Mucosa of rectum (tissue), 2 donors: Measurements from ENCODE around the gene PDE6G.
A peak's percentile ranks its signal among the peaks of the same experiment; 100 is the strongest.

Experiments
- H3K27ac ChIP-seq, 2 donors: one replicate each; pipeline ENCODE4 v1.7.0; 2013; ENCODE audit warnings: inconsistent platforms in 2 of 2, low read depth in 2 of 2, low read length in 2 of 2
- H3K27me3 ChIP-seq, 2 donors: one replicate each; pipeline ENCODE4 v1.7.0; 2013; ENCODE audit warnings: low read length in 2 of 2; ENCODE audit not compliant: control insufficient read depth in 2 of 2, insufficient read depth in 2 of 2
- H3K36me3 ChIP-seq, 2 donors: one replicate each; pipeline ENCODE4 v1.7.0; 2013; ENCODE audit warnings: low read length in 2 of 2; ENCODE audit not compliant: control insufficient read depth in 2 of 2, insufficient read depth in 2 of 2
- H3K4me1 ChIP-seq, 2 donors: one replicate each; pipeline ENCODE4 v1.7.0; 2013; ENCODE audit warnings: low read length in 2 of 2, mild to moderate bottlenecking in 1 of 2; ENCODE audit not compliant: control insufficient read depth in 2 of 2, insufficient read depth in 2 of 2
- H3K4me3 ChIP-seq, 2 donors: one replicate each; pipeline ENCODE4 v1.7.0; 2013; ENCODE audit warnings: low read length in 2 of 2
- H3K9ac ChIP-seq, 2 donors: one replicate each; pipeline ENCODE4 v1.7.0; 2013; ENCODE audit warnings: low read length in 2 of 2, low read depth in 1 of 2, mild to moderate bottlenecking in 1 of 2
- H3K9me3 ChIP-seq, 2 donors: one replicate each; pipeline ENCODE4 v1.7.0; 2013; ENCODE audit warnings: low read length in 2 of 2; ENCODE audit not compliant: control insufficient read depth in 2 of 2
- donor health status: healthy.
- donor health status: Normal muscosa, but diverticular disease.

Gene PDE6G

DNA sequence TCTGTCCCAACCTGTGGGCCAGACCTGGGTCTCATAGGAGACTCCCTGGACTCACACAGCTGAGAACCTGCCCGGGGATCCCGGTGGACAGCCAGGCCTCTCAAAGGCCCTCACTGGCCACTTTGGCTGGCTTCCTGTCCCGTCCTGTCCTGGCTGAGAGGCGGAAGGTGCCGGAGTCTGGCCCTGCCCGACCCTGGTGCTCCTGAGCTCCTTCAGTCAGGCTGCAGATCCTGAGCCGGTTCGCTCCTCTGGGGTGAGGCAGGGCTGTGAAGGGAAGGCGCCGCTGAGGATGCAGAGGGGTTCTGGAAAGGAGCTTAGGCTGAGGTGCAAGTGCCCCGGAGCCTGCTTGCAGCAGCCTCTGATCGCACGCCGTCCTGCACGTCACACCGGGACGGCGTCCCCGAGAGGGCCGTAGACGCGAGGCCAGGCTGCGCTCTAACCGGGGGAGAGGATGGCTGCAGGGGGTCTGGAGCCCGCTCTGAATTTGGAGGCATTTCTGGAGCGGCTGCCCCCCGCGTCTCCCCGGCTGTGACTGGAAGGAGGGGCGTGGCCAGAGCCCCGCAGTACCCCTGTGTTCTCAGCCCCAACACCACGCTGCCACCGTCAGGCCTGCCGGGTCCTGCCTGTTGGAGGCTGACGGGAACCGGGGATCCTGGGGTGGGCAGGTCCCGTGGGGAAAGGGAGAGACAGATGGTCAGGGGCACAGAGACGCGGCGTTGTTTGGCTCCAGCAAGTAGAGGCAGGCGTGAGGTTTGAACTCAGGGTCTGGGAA, 31.6 kb upstream of the PDE6G start:
- Histone ChIP-seq H3K27ac (no peak overlapping the region), H3K27me3 (no peaks in the 10 kb centered on the region), H3K9ac (no peak overlapping the region), H3K4me1 (peaks cover 9 to 15% of the 10 kb centered on the region in 2 donors), H3K9me3 (no peaks in the 10 kb centered on the region), H3K4me3 (no peak overlapping the region), H3K36me3 (peaks cover 56 to 61% of the 10 kb centered on the region in 2 donors)

GRCh38 chr17:81686614-81687013, 30.3 kb upstream of the PDE6G start:
- H3K27ac ChIP-seq, result no peak overlapping the region
- H3K4me1 ChIP-seq, result peaks cover 9 to 21% of the 10 kb centered on the region in 2 donors
- no peaks in the 10 kb centered on the region for H3K27me3 ChIP-seq
- H3K9ac ChIP-seq, result no peak overlapping the region
- no peak overlapping the region for H3K4me3 ChIP-seq
- H3K9me3 ChIP-seq, result no peaks in the 10 kb centered on the region
- peaks cover 47 to 51% of the 10 kb centered on the region in 2 donors for H3K36me3 ChIP-seq

DNA sequence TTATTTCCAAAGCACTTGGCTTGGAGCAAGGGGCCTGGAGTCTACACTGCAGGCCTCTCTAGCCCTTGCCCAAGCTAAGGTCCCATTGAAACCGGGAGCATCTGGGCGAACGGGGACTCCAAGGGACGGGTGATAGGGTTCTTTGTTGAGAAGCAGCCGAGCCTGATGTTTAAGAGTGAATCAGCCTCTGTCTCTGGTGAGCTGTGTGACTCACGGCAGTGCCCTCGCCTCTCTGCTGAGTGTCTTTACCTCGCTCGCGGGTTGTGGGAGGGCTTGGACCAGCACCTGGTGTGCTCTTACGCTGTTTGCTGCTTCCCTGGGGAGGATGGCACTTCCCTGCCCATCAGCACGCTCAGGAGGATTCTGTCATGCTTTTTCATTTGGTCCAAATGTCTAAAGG, 28.8 kb upstream of the PDE6G start:
- H3K27me3 ChIP-seq, result no peaks in the 10 kb centered on the region
- H3K4me1 ChIP-seq, result peaks cover 9 to 21% of the 10 kb centered on the region in 2 donors
- peak overlapping the region; percentile 82 to 92 for H3K4me3 ChIP-seq
- H3K27ac ChIP-seq, result no peak overlapping the region
- H3K9ac ChIP-seq, result peak overlapping the region; percentile 80 to 87
- H3K9me3 ChIP-seq, result no peaks in the 10 kb centered on the region
- peaks cover 37 to 41% of the 10 kb centered on the region in 2 donors for H3K36me3 ChIP-seq

DNA sequence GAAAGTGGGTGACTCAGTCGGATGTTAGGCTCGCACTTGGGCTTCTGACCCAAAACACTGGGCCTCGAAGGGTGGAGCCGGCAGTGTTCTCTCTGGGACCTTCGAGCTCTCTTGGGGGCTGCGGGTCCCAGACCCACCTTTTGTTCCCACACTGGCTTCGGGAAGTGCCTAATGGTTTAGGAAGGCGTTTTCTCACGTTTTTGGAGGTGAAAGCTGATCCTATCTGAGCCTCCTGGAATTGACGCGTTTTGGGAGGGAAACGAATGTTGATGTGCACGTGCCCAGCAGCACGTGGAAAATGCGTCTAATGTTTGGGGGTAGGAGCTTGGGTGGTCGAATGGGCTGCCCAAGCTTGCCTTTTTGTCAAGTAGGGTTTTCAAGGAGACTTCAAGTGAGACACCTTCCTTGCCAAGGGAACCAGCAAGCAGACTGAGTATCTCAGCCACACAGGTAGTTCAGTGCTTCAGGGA, 28.1 kb upstream of the PDE6G start:
- peak overlapping the region; percentile 67 to 79 for H3K27ac ChIP-seq

GRCh38 chr17:81683584-81684441, 27.5 kb upstream of the PDE6G start, which contains the start of the genes ARL16 and HGS:
Gene ARL16 (minus strand): TSS chr17:81683797. CDS start chr17:81683753, 44 bp downstream.
Gene HGS (plus strand): TSS chr17:81684011. CDS start chr17:81684067, 56 bp downstream.
- Histone ChIP-seq H3K36me3 (peaks cover 27 to 32% of the 10 kb centered on the region in 2 donors), H3K9ac (peak within 1 kb of the TSS; percentile 83 to 87), H3K4me3 (peak within 1 kb of the TSS; percentile 82 to 92), H3K4me1 (peaks cover 9 to 21% of the 10 kb centered on the region in 2 donors), H3K9me3 (no peaks in the 10 kb centered on the region), H3K27me3 (no peaks in the 10 kb centered on the region), H3K27ac (peak within 1 kb of the TSS; percentile 67 to 79)

More for the DNA sequence above, 28.1 kb upstream of the PDE6G start:
- Histone ChIP-seq H3K27me3 (no peaks in the 10 kb centered on the region), H3K4me3 (peak overlapping the region; percentile 82 to 92), H3K9me3 (no peaks in the 10 kb centered on the region), H3K9ac (peak overlapping the region; percentile 80 to 87), H3K4me1 (peaks cover 9 to 21% of the 10 kb centered on the region in 2 donors), H3K36me3 (peaks cover 31 to 38% of the 10 kb centered on the region in 2 donors)

DNA sequence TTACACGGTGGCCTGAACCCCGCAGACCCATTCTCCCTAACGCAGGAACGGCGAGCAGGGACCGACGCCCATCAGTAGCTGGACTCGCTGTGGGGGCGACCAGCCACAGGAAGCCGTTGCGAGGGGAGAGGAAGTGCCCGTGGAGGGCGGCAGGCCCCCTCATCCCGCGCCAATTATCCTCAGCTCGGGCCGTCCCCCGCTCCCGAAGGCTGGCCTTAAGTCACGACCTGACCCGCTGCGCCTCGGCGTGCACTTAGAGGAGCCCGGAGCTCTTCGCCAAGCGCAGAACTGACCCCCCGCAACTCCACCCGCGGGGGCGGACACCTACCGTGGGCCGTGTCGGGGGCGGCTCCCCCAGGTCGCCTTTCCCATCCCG, 26.9 kb upstream of the PDE6G start:
- H3K4me1 ChIP-seq, result peaks cover 9 to 21% of the 10 kb centered on the region in 2 donors
- no peaks in the 10 kb centered on the region for H3K9me3 ChIP-seq
- peaks cover 21 to 25% of the 10 kb centered on the region in 2 donors for H3K36me3 ChIP-seq
- peak overlapping the region; percentile 21 to 71 for H3K27ac ChIP-seq
- no peaks in the 10 kb centered on the region for H3K27me3 ChIP-seq
- peak overlapping the region; percentile 81 to 83 for H3K9ac ChIP-seq
- H3K4me3 ChIP-seq, result peak overlapping the region; percentile 82 to 92

- H3K4me1 ChIP-seq, result peaks cover 9 to 21% of the 10 kb centered on the region in 2 donors
- peaks cover 16 to 21% of the 10 kb centered on the region in 2 donors for H3K36me3 ChIP-seq
- peak overlapping the region in 1 of 2 donors; percentile 71 for H3K27ac ChIP-seq
- no peaks in the 10 kb centered on the region for H3K9me3 ChIP-seq
- peak overlapping the region; percentile 82 to 92 for H3K4me3 ChIP-seq
- H3K27me3 ChIP-seq, result no peaks in the 10 kb centered on the region
- peak overlapping the region; percentile 81 to 83 for H3K9ac ChIP-seq
These were observed 26.3 kb upstream of the PDE6G start for GRCh38 chr17:81682565-81683207.

- Histone ChIP-seq H3K4me1 (peaks cover 9 to 21% of the 10 kb centered on the region in 2 donors), H3K27ac (no peak overlapping the region), H3K9me3 (no peaks in the 10 kb centered on the region), H3K27me3 (no peaks in the 10 kb centered on the region), H3K36me3 (peaks cover 7 to 11% of the 10 kb centered on the region in 2 donors), H3K9ac (no peak overlapping the region), H3K4me3 (no peak overlapping the region)
These were observed 25.3 kb upstream of the PDE6G start for GRCh38 chr17:81681672-81682071.

- Histone ChIP-seq H3K9me3 (no peaks in the 10 kb centered on the region), H3K36me3 (peaks cover 0 to 5% of the 10 kb centered on the region in 2 donors), H3K27ac (no peak overlapping the region), H3K9ac (no peak overlapping the region), H3K4me3 (no peak overlapping the region), H3K27me3 (no peaks in the 10 kb centered on the region), H3K4me1 (peaks cover 7 to 16% of the 10 kb centered on the region in 2 donors)
These were observed 23.8 kb upstream of the PDE6G start for GRCh38 chr17:81680150-81680549.
